ENCODE measurements around the gene PRKCA.

- TF ChIP-seq CTCF (IDR thresholded peaks at IDR 0.05) (no peak), POLR2A (IDR thresholded peaks at IDR 0.05) (no peak), EP300 (IDR thresholded peaks at IDR 0.05) (no peak), POLR2AphosphoS5 (IDR thresholded peaks at IDR 0.05) (no peak)
These were observed 417.6 kb downstream of the PRKCA start for GRCh38 chr17:66720027-66720426.

Data from gastroesophageal sphincter (tissue), 3 donors.